Activated naive CD8-positive, alpha-beta T cell treated with anti-CD3 and anti-CD28 coated beads for 36 hours (primary cell): Measurements from ENCODE around the gene PRCP. TPM values are rescaled to one million over a fixed set of nuclear protein-coding genes. Genes with fewer than 3 reads are reported as not detected.

Experiments
- DNase-seq: peaks from one replicate; pipeline ENCODE4 v3.0.0; 2021
- H3K27ac Mint-ChIP-seq: one replicate; pipeline ENCODE4 v1.8.0; 2022; ENCODE audit warnings: mild to moderate bottlenecking, moderate library complexity, mixed read lengths
- H3K27me3 Mint-ChIP-seq: one replicate; pipeline ENCODE4 v1.8.0; 2022; ENCODE audit warnings: mild to moderate bottlenecking, mixed read lengths
- H3K36me3 Mint-ChIP-seq: one replicate; pipeline ENCODE4 v1.8.0; 2021; ENCODE audit warnings: mild to moderate bottlenecking, mixed read lengths
- H3K4me1 Mint-ChIP-seq: one replicate; pipeline ENCODE4 v1.8.0; 2021; ENCODE audit warnings: mixed read lengths
- H3K4me3 Mint-ChIP-seq: one replicate; pipeline ENCODE4 v1.8.0; 2022; ENCODE audit warnings: mild to moderate bottlenecking, moderate library complexity, mixed read lengths
- H3K9me3 Mint-ChIP-seq: one replicate; pipeline ENCODE4 v1.8.0; 2022; ENCODE audit warnings: mixed read lengths
- total RNA-seq, 2 experiments: library from RNA; stranded (reverse); gene quantifications; one replicate each; pipeline ENCODE4 v1.2.3, GENCODE V29; 2021

The PRCP gene
- total RNA-seq, 2 experiments from 2014 or later, result 30.3 to 30.8 TPM

GRCh38 chr11:82775218-82775617 is 125.0 kb downstream of the PRCP start:
- H3K4me3 Mint-ChIP-seq, result no peak overlapping the region
- H3K27me3 Mint-ChIP-seq, result peaks cover 8% of the 10 kb centered on the region
- H3K9me3 Mint-ChIP-seq, result peaks cover 13% of the 10 kb centered on the region

More at GRCh38 chr11:82775218-82775617, 125.0 kb downstream of the PRCP start:
- Mint-ChIP-seq H3K4me1 (no peaks in the 10 kb centered on the region), H3K27ac (no peak overlapping the region), H3K36me3 (peaks cover 1% of the 10 kb centered on the region)
- no peak for DNase-seq

Other genes starting within 250 kb of the PRCP start
- not detected for gene FAM181B, start 166.6 kb downstream of the PRCP start, total RNA-seq
- 10 to 100 TPM; 28.8 to 31.8 TPM for gene DDIAS, start 1.3 kb upstream of the PRCP start, total RNA-seq
- 10 to 100 TPM; 23.1 to 23.4 TPM for gene RAB30, start 171.5 kb upstream of the PRCP start, total RNA-seq